Astrocyte of the cerebellum (primary cell): ENCODE data around the gene SLC45A3.

Source experiments
- DNase-seq: peaks from one replicate; pipeline ENCODE4 v3.0.0-alpha.2; 2011; ENCODE audit warnings: low read depth
- H3K4me3 ChIP-seq: 2 replicates; pipeline ENCODE4 v1.5.1; 2011; ENCODE audit warnings: mild to moderate bottlenecking, low read depth, low read length, moderate library complexity
- CTCF ChIP-seq: IDR thresholded peaks from 2 replicates; pipeline ENCODE4 v1.5.1; 2012; ENCODE audit warnings: low read length, low read depth, moderate library complexity, mild to moderate bottlenecking; ENCODE audit errors: missing control alignments
- in situ Hi-C: cut with HindIII; loops from 2 replicates; pipeline ENCODE4 v1.10.0; 2017; ENCODE audit warnings: low sequenced_read_pairs

The SLC45A3 gene

DNA sequence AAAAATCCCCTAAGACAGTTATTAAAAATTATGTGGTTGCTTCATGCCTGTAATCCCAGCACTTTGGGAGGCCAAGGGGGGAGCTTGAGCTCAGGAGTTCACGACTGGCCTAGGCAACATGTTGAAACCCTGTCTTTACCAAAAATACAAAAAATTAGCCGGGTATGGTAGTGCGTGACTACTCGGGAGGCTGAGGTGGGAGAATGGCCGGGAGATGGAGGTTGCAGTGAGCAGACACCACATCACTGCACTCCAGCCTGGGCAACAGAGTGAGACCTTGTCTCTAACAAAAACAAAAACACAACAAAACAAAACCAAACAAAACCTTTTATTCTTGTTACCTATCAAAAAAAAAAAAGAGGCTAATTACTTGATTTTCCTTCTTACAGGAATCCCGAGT lies 50.6 kb downstream of the SLC45A3 start:
- no peak for DNase-seq
- H3K4me3 ChIP-seq, result peak overlapping the region; percentile 77
- TF ChIP-seq CTCF, result no peak
- in situ Hi-C loops, result loop anchor here (5.0 kb wide), 1 partner anchor 37 kb away; no protein-coding TSS in a partner anchor

DNA sequence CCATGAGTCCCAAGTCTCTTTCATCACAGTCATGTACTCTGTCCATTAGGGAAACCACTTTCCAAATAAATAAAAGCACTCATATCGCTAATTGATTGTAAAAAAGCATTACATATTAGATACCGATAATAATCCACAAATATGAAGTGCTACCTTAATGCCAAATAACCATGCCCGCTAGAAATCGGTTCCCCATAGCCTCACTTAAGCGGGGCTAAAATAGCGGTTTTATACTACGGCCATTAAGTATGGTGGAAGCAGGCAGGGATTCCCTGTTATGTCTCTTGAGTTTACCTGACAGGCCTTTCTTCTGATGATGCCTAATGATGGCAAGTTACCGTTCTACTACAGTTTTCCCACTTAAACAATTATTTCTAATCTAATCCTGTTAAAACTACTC lies 52.4 kb downstream of the SLC45A3 start:
- DNase-seq, result no peak
- in situ Hi-C loops, result no loop called here
- no peak for TF ChIP-seq CTCF
- no peak overlapping the region for H3K4me3 ChIP-seq

- TF ChIP-seq CTCF, result no peak
- no peak overlapping the region for H3K4me3 ChIP-seq
- no peak for DNase-seq
- in situ Hi-C loops, result no loop called here
These were observed 54.1 kb downstream of the SLC45A3 start for GRCh38 chr1:205626216-205626615.

GRCh38 chr1:205623646-205624045 lies 56.7 kb downstream of the SLC45A3 start:
- in situ Hi-C loops, result no loop called here
- no peak for TF ChIP-seq CTCF
- H3K4me3 ChIP-seq, result no peak overlapping the region

GRCh38 chr1:205620269-205620668 lies 60.0 kb downstream of the SLC45A3 start:
- in situ Hi-C loops, result no loop called here
- DNase-seq, result no peak
- H3K4me3 ChIP-seq, result no peak overlapping the region
- TF ChIP-seq CTCF, result no peak

More at GRCh38 chr1:205623646-205624045, 56.7 kb downstream of the SLC45A3 start:
- no peak for DNase-seq

- in situ Hi-C loops, result no loop called here
- no peak for TF ChIP-seq CTCF
- no peak overlapping the region for H3K4me3 ChIP-seq
- DNase-seq, result no peak
These were observed 60.9 kb downstream of the SLC45A3 start for GRCh38 chr1:205619376-205619775.
